Sigmoid colon (tissue), 4 donors: Measurements from ENCODE around the gene GNAI3.

Experiments
- EP300 ChIP-seq, 4 donors: sonication (generic); formaldehyde crosslinking; IDR thresholded peaks; one replicate each; pipeline ENCODE4 v1.6.1; 2017; ENCODE audit warnings: antibody characterized with exemption in 4 of 4
- POLR2A ChIP-seq, 2 donors: fragments of 450-650 bp; IDR thresholded peaks; one replicate each; pipeline ENCODE4 v1.6.1; 2016; ENCODE audit warnings: antibody characterized with exemption in 2 of 2, mild to moderate bottlenecking in 2 of 2, moderate library complexity in 2 of 2
- POLR2AphosphoS5 ChIP-seq, 4 donors: sonication (generic); formaldehyde crosslinking; IDR thresholded peaks; one replicate each; pipeline ENCODE4 v1.6.1; 2017; ENCODE audit warnings: antibody characterized with exemption in 4 of 4
- TF ChIP-seq, protein P1 (sequence below), 4 experiments: fragments of 450-650 bp in 3 of 4; fragments of 200-600 bp in 1 of 4; IDR thresholded peaks; one replicate each; pipeline ENCODE4 v1.5.1; 2016 to 2019; ENCODE audit warnings: antibody characterized with exemption in 4 of 4, mild to moderate bottlenecking in 3 of 4, moderate library complexity in 2 of 4

DNA sequence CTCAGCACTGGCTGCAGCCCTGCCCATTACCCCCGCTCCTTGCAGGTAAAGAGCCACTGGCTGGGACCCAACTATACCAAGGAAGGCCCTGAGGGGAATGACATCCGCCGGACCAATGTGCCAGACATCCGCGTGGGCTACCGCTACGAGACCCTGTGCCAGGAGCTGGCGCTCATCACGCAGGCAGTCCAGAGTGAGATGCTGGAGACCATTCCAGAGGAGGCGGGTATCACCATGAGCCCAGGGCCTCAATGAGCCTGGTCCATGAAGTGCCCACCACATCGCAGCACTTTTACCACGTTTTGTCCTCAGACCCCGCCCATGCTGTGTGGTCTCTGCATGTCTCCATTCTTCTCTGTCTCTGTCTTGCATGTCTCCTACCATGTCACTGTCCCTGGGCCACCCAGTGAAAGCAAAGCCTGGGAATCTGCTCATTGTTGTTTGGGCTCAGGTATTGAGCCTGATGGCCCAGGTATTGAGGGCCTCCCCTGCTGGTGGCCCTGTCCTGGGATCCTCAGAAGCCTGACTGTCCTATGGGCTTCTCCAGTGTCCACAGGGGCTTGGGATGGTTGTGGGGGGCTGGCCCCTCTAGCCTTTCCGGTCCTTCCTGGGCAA lies 82.6 kb downstream of the GNAI3 start:
- TF ChIP-seq POLR2AphosphoS5 (IDR thresholded peaks at IDR 0.05) (no peak), POLR2A (IDR thresholded peaks at IDR 0.05) (no peak), EP300 (IDR thresholded peaks at IDR 0.05) (no peak)
- TF ChIP-seq, protein P1, sequence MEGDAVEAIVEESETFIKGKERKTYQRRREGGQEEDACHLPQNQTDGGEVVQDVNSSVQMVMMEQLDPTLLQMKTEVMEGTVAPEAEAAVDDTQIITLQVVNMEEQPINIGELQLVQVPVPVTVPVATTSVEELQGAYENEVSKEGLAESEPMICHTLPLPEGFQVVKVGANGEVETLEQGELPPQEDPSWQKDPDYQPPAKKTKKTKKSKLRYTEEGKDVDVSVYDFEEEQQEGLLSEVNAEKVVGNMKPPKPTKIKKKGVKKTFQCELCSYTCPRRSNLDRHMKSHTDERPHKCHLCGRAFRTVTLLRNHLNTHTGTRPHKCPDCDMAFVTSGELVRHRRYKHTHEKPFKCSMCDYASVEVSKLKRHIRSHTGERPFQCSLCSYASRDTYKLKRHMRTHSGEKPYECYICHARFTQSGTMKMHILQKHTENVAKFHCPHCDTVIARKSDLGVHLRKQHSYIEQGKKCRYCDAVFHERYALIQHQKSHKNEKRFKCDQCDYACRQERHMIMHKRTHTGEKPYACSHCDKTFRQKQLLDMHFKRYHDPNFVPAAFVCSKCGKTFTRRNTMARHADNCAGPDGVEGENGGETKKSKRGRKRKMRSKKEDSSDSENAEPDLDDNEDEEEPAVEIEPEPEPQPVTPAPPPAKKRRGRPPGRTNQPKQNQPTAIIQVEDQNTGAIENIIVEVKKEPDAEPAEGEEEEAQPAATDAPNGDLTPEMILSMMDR (IDR thresholded peaks at IDR 0.05), result no peak
